Stimulated activated CD8-positive, alpha-beta memory T cell treated with anti-CD3 and anti-CD28 coated beads, Interleukin-4, amount 100 ng/mL, for 1 hour (primary cell): ENCODE data around the gene FRMD3.

Experiments
- DNase-seq, 2 donors: peaks; one replicate each; pipeline ENCODE4 v3.0.0-alpha.2; 2020; ENCODE audit warnings: low read depth in 2 of 2, low spot score in 1 of 2

The FRMD3 gene

GRCh38 chr9:83285445-83286225, 252.6 kb downstream of the FRMD3 start:
- no peak for DNase-seq

- no peak for DNase-seq
Observed at GRCh38 chr9:83284746-83285145, 253.5 kb downstream of the FRMD3 start.

GRCh38 chr9:83283528-83283927, 254.7 kb downstream of the FRMD3 start:
- DNase-seq = no peak

- DNase-seq = no peak
Observed at GRCh38 chr9:83281306-83282255, 256.6 kb downstream of the FRMD3 start.

- DNase-seq = no peak
Observed at GRCh38 chr9:83280790-83281189, 257.4 kb downstream of the FRMD3 start.

- DNase-seq = no peak
Observed at GRCh38 chr9:83280268-83280667, 257.9 kb downstream of the FRMD3 start.

GRCh38 chr9:83274787-83275186, 263.4 kb downstream of the FRMD3 start:
- no peak for DNase-seq

- no peak for DNase-seq
Observed at GRCh38 chr9:83271665-83272071, 266.5 kb downstream of the FRMD3 start.

- no peak for DNase-seq
Observed at GRCh38 chr9:83270116-83270515, 268.1 kb downstream of the FRMD3 start.

- DNase-seq = no peak
Observed at GRCh38 chr9:83267741-83268140, 270.5 kb downstream of the FRMD3 start.

- no peak for DNase-seq
Observed at GRCh38 chr9:83266666-83267496, 271.3 kb downstream of the FRMD3 start.

GRCh38 chr9:83266331-83266665, 271.9 kb downstream of the FRMD3 start:
- DNase-seq = no peak

GRCh38 chr9:83264315-83264714, 273.9 kb downstream of the FRMD3 start:
- no peak for DNase-seq

- DNase-seq = no peak
Observed at GRCh38 chr9:83259558-83259957, 278.6 kb downstream of the FRMD3 start.

GRCh38 chr9:83257937-83258891, 280.0 kb downstream of the FRMD3 start:
- no peak for DNase-seq

- no peak for DNase-seq
Observed at GRCh38 chr9:83247732-83248131, 290.5 kb downstream of the FRMD3 start.

- DNase-seq = no peak
Observed at GRCh38 chr9:83245979-83246659, 292.1 kb downstream of the FRMD3 start.

- DNase-seq = no peak
Observed at GRCh38 chr9:83242066-83242465, 296.1 kb downstream of the FRMD3 start.

GRCh38 chr9:83240671-83241070, 297.5 kb downstream of the FRMD3 start:
- DNase-seq = no peak

- DNase-seq = no peak
Observed at GRCh38 chr9:83239747-83240146, 298.5 kb downstream of the FRMD3 start.
